SK-N-SH treated with all-trans-retinoic acid at 6 μM for 48 hours (cell line): Measurements from ENCODE around the gene PRR35.

Source experiments
- ATAC-seq: fragments of 200-7000 bp; cut with Tn5 transposase; 3 replicates; pipeline ENCODE4 v1.9.1; 2020; ENCODE audit warnings: mild to moderate bottlenecking, moderate library complexity
- ARNTL ChIP-seq: fragments of 450-650 bp; formaldehyde crosslinking; IDR thresholded peaks from 2 replicates; pipeline ENCODE4 v1.5.0; 2020; ENCODE audit warnings: low read depth, mild to moderate bottlenecking, moderate library complexity, borderline replicate concordance
- BACH2 ChIP-seq: fragments of 250-450 bp; sonication (Bioruptor Pico); IDR thresholded peaks from 2 replicates; pipeline ENCODE4 v1.9.0; 2021; ENCODE audit warnings: mild to moderate bottlenecking, borderline replicate concordance
- CREB5 ChIP-seq: fragments of 250-450 bp; sonication (Bioruptor Pico); IDR thresholded peaks from 2 replicates; pipeline ENCODE4 v1.5.1; 2020; ENCODE audit warnings: low read depth, mild to moderate bottlenecking, moderate library complexity
- CSDC2 ChIP-seq: fragments of 250-450 bp; sonication (Bioruptor Pico); IDR thresholded peaks from 2 replicates; pipeline ENCODE4 v1.5.0; 2020; ENCODE audit warnings: mild to moderate bottlenecking, moderate library complexity
- CSRNP3 ChIP-seq: fragments of 250-450 bp; sonication (Bioruptor Pico); IDR thresholded peaks from 2 replicates; pipeline ENCODE4 v1.5.1; 2021; ENCODE audit warnings: mild to moderate bottlenecking, moderate library complexity
- ESRRG ChIP-seq: fragments of 250-450 bp; sonication (Bioruptor Pico); IDR thresholded peaks from 2 replicates; pipeline ENCODE4 v1.6.1; 2021; ENCODE audit warnings: mild to moderate bottlenecking
- GLIS3 ChIP-seq: fragments of 250-450 bp; sonication (Bioruptor Pico); IDR thresholded peaks from 2 replicates; pipeline ENCODE4 v1.5.0; 2020; ENCODE audit warnings: mild to moderate bottlenecking, moderate library complexity
- ISL1 ChIP-seq: fragments of 250-450 bp; sonication (Bioruptor Pico); IDR thresholded peaks from 2 replicates; pipeline ENCODE4 v2.1.2; 2022; ENCODE audit warnings: mild to moderate bottlenecking, moderate library complexity
- OSR1 ChIP-seq: fragments of 250-450 bp; sonication (Bioruptor Pico); IDR thresholded peaks from 2 replicates; pipeline ENCODE4 v1.8.0; 2022; ENCODE audit warnings: moderate library complexity, mild to moderate bottlenecking, inconsistent platforms
- PATZ1 ChIP-seq: fragments of 250-450 bp; sonication (Bioruptor Pico); IDR thresholded peaks from 2 replicates; pipeline ENCODE4 v1.8.0; 2020; ENCODE audit warnings: mild to moderate bottlenecking, moderate library complexity, borderline replicate concordance
- POU6F1 ChIP-seq: fragments of 250-450 bp; sonication (Bioruptor Pico); IDR thresholded peaks from 2 replicates; pipeline ENCODE4 v1.8.0; 2021; ENCODE audit warnings: low read depth, mild to moderate bottlenecking, moderate library complexity, borderline replicate concordance
- PPARA ChIP-seq: fragments of 250-450 bp; sonication (Bioruptor Pico); IDR thresholded peaks from 2 replicates; pipeline ENCODE4 v1.5.0; 2020; ENCODE audit warnings: mild to moderate bottlenecking, borderline replicate concordance
- RARB ChIP-seq: fragments of 250-450 bp; sonication (Bioruptor Pico); IDR thresholded peaks from 2 replicates; pipeline ENCODE4 v1.8.0; 2021; ENCODE audit warnings: mild to moderate bottlenecking, moderate library complexity
- SNAI2 ChIP-seq: fragments of 250-450 bp; sonication (Bioruptor Pico); IDR thresholded peaks from 2 replicates; pipeline ENCODE4 v1.5.0; 2020; ENCODE audit warnings: mild to moderate bottlenecking, moderate library complexity
- TCF4 ChIP-seq: fragments of 250-450 bp; sonication (Bioruptor Pico); IDR thresholded peaks from 2 replicates; pipeline ENCODE4 v1.8.0; 2021; ENCODE audit warnings: mild to moderate bottlenecking, moderate library complexity, borderline replicate concordance
- TOX ChIP-seq: fragments of 250-450 bp; sonication (Bioruptor Pico); IDR thresholded peaks from 2 replicates; pipeline ENCODE4 v1.8.0; 2021; ENCODE audit warnings: mild to moderate bottlenecking, moderate library complexity, borderline replicate concordance
- TSHZ2 ChIP-seq: fragments of 250-450 bp; sonication (Bioruptor Pico); IDR thresholded peaks from 2 replicates; pipeline ENCODE4 v1.5.0; 2020; ENCODE audit warnings: mild to moderate bottlenecking, moderate library complexity
- ZC3H10 ChIP-seq: fragments of 250-450 bp; sonication (Bioruptor Pico); IDR thresholded peaks from 2 replicates; pipeline ENCODE4 v1.5.1; 2021; ENCODE audit warnings: mild to moderate bottlenecking, moderate library complexity
- ZFP3 ChIP-seq: fragments of 250-450 bp; sonication (Bioruptor Pico); IDR thresholded peaks from 2 replicates; pipeline ENCODE4 v1.5.0; 2020; ENCODE audit warnings: mild to moderate bottlenecking, moderate library complexity
- ZNF565 ChIP-seq: fragments of 450-650 bp; formaldehyde crosslinking; conservative IDR thresholded peaks from 2 replicates; pipeline ENCODE4 v1.5.0; 2020; ENCODE audit warnings: low read depth, mild to moderate bottlenecking, moderate library complexity
- ZNF8 ChIP-seq: fragments of 450-650 bp; formaldehyde crosslinking; IDR thresholded peaks from 2 replicates; pipeline ENCODE4 v1.5.0; 2020; ENCODE audit warnings: mild to moderate bottlenecking, moderate library complexity

Gene PRR35

GRCh38 chr16:539901-540530 is 20.2 kb upstream of the PRR35 start (continued):
- TF ChIP-seq CREB5 (CRISPR knock-in tag): no peak
- no peak for TF ChIP-seq GLIS3 (CRISPR knock-in tag)
- no peak for TF ChIP-seq ARNTL (CRISPR knock-in tag)
- no peak for TF ChIP-seq CSDC2 (CRISPR knock-in tag)

- TF ChIP-seq RARB (no peak), ZNF565 (CRISPR knock-in tag) (no peak), OSR1 (no peak), TCF4 (no peak), PATZ1 (CRISPR knock-in tag) (no peak), TSHZ2 (CRISPR knock-in tag) (no peak), SNAI2 (CRISPR knock-in tag) (no peak), POU6F1 (CRISPR knock-in tag) (no peak), BACH2 (CRISPR knock-in tag) (no peak), TOX (CRISPR knock-in tag) (no peak), ISL1 (CRISPR knock-in tag) (no peak), ARNTL (CRISPR knock-in tag) (no peak), ZNF8 (CRISPR knock-in tag) (no peak), GLIS3 (CRISPR knock-in tag) (no peak), ZC3H10 (CRISPR knock-in tag) (no peak), CSRNP3 (CRISPR knock-in tag) (no peak), ZFP3 (CRISPR knock-in tag) (no peak), CSDC2 (CRISPR knock-in tag) (no peak), PPARA (CRISPR knock-in tag) (no peak), ESRRG (CRISPR knock-in tag) (no peak)
- ATAC-seq: no peak
These were observed 19.4 kb upstream of the PRR35 start for GRCh38 chr16:540645-541340.
